HG02678 (cell line): ENCODE results near the gene TNFAIP3.
A peak's percentile ranks its signal among the peaks of the same experiment; 100 is the strongest.

Experiments used
- ATAC-seq: cut with Tn5 transposase; IDR thresholded peaks from one replicate; pipeline ENCODE4 v1.9.1; 2021; ENCODE audit warnings: mild to moderate bottlenecking, moderate library complexity; ENCODE audit not compliant: unreplicated experiment

Gene TNFAIP3

DNA sequence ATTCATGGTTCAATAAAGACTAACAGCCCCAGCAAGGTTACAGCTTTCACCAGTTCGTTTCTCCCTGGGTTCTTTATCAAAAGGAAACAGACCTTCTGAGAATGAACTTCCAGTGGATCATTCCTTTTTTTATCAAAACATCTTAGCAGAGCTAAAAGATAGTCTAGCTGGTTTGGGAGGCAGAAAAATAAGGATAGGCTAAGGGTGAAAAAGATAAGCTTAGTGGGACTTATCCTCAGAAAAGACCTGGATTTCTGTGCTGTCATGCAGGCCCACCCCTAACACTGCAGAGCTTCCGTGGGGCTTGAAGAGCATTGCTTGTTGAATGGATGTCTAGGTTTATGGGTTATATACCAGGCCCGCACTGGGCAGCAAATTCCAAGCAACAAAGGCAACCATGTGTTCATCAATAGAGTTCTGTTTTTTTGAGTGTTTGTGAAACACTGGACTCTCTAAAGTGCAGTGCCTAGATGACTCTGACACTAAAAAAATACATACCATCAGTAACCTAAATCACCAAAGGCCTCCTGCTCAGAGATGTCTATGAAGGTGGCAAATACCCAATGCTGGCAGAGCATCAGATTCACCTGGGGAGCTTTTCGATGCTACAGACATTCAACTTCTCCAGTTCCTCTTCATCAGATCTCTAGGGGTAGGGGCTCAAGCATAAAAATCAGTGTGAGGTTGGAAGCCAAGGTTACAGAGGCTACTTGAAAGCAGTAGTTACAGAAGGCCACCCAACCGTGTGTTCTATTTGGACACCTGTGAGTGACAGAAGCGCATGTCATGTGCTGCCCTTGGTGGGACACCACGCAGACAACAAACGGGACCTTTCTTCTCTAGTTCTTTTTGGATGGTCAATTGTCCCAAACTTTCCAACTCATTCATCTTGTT, 53.0 kb downstream of the TNFAIP3 start:
- peak; percentile 57 for ATAC-seq

DNA sequence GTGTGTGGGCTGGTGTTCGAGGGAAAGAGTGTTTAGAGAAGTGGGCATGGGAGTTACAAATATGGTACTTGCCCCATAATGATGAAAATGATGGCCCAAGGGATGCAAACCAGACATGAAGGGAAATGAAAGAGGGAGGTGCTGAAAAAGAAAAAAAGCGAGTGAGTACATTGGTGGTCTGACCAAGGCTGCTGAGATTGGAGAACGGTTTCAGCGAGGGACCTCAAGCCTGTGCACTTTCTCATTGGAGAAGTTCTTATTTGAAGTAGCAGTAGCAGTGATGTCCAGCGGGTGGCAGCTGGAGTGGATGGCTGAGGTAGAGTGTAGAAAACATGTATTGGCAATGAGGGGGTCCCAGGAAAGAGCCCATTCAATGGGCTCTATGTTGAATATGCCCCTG, 54.8 kb downstream of the TNFAIP3 start:
- ATAC-seq: no peak

DNA sequence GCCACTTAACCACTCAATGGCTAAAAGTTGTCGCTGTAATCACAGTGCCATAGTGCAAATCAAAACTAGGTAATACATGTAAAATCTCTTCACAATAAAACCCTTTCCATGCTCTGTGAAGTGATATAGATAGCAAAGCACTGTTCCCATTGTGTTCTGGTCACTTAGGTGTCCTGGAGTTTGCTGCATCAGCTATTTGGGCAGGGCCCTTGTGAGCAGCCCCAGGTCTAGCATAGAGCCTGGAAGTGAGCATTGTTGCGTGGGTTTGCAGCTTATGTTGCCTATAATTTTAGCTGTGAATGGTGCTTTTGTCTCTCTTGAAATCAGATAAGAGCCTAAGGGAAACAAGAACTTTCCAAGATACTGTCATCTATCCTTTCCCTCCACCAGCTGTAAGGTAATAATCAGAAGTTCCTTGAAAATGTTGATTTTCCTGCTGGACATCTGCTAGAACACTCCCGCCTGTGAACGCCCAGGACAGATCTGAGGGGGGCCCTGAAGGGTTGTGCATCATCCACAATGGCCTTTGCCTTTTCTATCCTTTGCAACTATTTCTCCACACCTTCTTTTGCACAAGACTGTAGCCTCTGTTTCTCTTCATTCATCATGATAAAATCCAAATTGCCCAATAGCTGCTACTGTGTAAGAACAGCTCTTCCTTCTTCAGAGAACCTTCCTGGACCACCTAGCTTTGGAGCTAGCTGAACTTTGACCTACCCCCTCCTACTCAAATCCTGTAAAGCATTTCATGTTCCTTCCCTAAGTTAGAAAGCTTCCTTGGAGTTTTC, 57.0 kb downstream of the TNFAIP3 start:
- no peak for ATAC-seq

DNA sequence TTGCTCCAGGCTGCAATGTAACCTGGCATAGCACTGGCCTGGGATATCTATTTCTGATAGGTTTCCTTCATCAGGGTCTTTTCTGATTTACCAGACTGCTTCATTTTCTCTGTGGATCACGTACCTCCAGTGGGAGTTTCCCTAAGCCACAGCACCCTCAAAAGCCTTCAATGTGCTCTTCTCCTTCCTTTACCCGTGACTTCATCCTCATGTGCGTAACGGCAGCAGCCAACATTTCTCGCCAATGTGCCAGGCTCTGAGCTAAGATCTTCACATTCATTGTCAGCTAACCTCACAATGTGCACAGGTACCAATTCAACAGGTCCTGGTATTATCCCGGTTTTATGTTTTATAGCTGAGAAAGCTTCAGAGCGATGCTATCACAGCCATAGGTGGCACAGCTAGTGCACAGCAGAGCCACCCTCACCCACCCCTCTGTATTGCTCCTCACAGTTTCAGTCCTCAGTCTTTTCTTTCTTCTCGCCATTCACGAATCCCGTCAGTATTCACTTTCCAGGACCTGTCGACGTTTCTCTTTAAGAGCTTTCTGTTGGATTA, 58.2 kb downstream of the TNFAIP3 start:
- ATAC-seq: no peak

DNA sequence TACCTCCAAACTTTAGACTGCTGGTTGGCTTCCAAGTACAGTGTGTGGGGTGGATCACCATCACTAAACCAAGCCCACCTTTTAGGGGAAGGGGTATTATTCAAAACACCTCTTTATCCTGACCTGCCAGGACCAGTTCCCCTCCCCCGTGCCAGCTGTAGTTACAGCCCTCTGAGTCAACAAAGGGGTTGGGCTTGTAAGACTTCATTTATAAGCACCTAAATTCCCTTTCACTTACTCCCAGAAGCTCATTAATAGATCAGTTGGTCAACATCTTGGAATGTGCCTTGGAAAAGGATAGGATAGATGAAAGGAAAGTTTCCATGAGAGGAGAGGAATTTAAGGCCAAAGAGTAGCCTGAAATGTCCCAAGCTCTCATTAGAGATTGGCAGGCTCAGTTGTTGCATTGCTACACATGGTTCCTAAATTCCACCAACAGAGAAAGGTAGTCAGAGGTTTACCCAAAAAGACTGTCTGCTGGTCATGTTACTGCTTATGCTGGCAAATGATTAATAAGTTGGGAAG, 59.2 kb downstream of the TNFAIP3 start:
- no peak for ATAC-seq

DNA sequence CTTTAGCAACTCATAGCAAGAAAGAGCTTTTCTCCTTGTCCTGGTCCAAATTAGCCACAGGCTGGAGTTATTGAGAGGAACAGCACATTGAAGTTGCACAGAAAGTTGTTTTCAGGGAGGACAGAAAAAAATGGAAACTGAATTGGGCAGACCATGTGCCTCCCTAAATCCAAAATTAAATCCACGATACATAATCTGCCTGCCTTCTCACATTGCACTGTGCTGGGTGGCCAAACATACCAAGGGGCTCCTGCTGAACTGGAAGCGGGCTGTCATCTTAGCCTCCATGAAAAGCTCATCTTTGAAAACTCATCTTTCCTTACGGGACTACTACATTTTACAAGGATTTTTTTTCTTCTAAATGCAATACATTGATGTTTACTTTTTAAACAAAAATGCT, 59.9 kb downstream of the TNFAIP3 start:
- ATAC-seq: no peak

DNA sequence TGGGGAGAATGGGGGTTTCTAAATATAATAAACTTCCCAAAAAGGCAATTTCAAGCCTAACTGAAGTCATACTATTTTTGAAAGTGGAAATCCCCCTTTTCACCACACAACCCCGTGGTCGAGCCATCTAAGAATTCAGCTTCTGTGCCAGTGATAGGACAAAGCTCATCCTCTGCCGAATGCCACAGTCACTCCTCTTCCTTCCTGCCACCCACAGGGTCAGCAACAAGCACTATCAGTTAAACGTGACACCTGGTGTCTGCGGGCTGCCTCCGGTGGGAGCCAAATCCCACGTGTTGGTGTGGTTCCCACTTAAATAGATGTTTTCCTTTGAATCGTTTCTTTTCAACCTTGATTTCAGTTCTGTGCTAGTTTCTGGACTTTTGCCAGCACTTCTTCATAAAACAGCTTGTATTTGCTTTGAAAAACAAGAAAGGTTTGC, 60.7 kb downstream of the TNFAIP3 start:
- peak; percentile 88 for ATAC-seq

DNA sequence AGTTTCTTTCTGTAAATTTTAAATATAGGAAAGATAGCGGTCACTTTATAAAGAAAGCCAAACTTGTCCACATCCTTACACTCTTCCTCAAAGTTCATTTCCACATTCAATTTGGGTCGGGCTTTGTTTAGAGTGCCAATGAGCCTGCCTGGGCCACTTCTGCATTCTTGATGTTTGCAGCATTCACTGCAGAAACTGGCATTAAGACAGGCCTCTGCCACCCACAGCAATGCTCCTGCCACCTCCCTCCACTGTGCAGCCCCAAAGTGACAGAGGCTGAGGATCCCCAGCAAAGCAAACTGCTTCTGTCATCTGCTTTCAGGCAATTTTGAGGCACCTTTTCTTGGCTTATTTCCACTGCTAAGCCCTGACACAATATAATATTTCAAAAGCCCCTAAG, 61.2 kb downstream of the TNFAIP3 start:
- ATAC-seq: peak; percentile 29

DNA sequence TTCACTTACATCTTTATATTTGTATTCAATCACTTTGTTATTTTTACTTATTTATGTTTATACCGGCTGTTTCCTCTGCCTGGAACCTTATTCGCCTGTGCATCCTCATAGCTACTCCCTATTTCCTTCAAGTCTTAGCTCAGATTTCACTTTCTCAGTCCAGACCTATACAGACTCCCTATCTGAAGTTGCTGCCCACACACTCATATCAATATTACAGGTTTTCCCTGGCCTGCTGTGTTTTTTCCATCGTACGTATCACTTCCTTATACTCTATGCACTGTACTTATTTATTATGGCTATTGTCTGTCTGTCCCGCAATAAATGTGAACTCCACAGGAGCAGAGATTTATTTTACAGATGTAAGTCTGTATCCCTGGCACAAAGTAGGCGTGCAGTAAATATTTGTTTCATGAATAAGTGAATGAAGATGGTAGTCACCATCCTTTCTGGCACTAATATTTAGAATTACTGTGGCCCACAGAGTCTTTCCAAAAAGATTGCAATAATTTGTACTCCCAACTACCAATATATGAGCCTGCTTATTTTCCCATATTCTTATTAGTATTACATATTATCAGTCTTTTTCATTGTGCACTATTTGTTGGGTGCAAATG, 64.9 kb downstream of the TNFAIP3 start:
- ATAC-seq: no peak
